WERI-Rb-1 (cell line): ENCODE results near the gene ATP6V0C.
"Not testable (repeated sequence)": the region's sequence is repeated elsewhere in the genome, so short reads cannot be mapped to it uniquely, and the experiment has no call there.

ENCODE experiments used
- DNase-seq: peaks from one replicate; pipeline ENCODE4 v3.0.0-alpha.2; 2020
- H3K27ac ChIP-seq: fragments of 250-450 bp; sonication (Bioruptor Pico); 2 replicates; pipeline ENCODE4 v1.5.1; 2020; ENCODE audit warnings: mild to moderate bottlenecking, moderate library complexity
- H3K27me3 ChIP-seq: fragments of 250-450 bp; sonication (Bioruptor Pico); 2 replicates; pipeline ENCODE4 v1.5.1; 2021; ENCODE audit warnings: mild to moderate bottlenecking, low read depth, moderate library complexity; ENCODE audit not compliant: insufficient read depth, severe bottlenecking
- H3K36me3 ChIP-seq: fragments of 250-450 bp; sonication (Bioruptor Pico); 2 replicates; pipeline ENCODE4 v1.5.1; 2020; ENCODE audit warnings: mild to moderate bottlenecking, moderate library complexity
- H3K4me3 ChIP-seq: 2 replicates; pipeline ENCODE4 v1.5.1; 2011; ENCODE audit warnings: low read depth, mild to moderate bottlenecking, control low read depth, low read length
- H3K9me3 ChIP-seq: fragments of 250-450 bp; sonication (Bioruptor Pico); 2 replicates; pipeline ENCODE4 v1.5.1; 2021; ENCODE audit warnings: mild to moderate bottlenecking, moderate library complexity; ENCODE audit not compliant: severe bottlenecking
- CTCF ChIP-seq: IDR thresholded peaks from 2 replicates; pipeline ENCODE4 v1.5.1; 2011; ENCODE audit warnings: low read depth, mild to moderate bottlenecking, control low read depth, inconsistent platforms, low read length

ATP6V0C gene

GRCh38 chr16:2539845-2540458, 26.2 kb downstream of the ATP6V0C start:
- not testable (repeated sequence) for H3K27me3 ChIP-seq, H3K27ac ChIP-seq, H3K4me3 ChIP-seq, H3K9me3 ChIP-seq, H3K36me3 ChIP-seq
- peak; percentile 52 for DNase-seq
- peak; percentile 42 for TF ChIP-seq CTCF

- not testable (repeated sequence) for H3K27me3 ChIP-seq
Observed at GRCh38 chr16:2540912-2541311, 27.2 kb downstream of the ATP6V0C start.

GRCh38 chr16:2541409-2541808, 27.7 kb downstream of the ATP6V0C start:
- not testable (repeated sequence) for H3K36me3 ChIP-seq, H3K27ac ChIP-seq, H3K4me3 ChIP-seq, H3K27me3 ChIP-seq, DNase-seq, H3K9me3 ChIP-seq

More at GRCh38 chr16:2540912-2541311, 27.2 kb downstream of the ATP6V0C start:
- not testable (repeated sequence) for DNase-seq, H3K27ac ChIP-seq, H3K36me3 ChIP-seq, H3K9me3 ChIP-seq, H3K4me3 ChIP-seq

GRCh38 chr16:2543771-2544170, 30.0 kb downstream of the ATP6V0C start:
- DNase-seq, H3K27ac ChIP-seq, H3K9me3 ChIP-seq, H3K4me3 ChIP-seq, H3K36me3 ChIP-seq, H3K27me3 ChIP-seq: not testable (repeated sequence)

- not testable (repeated sequence) for DNase-seq, H3K4me3 ChIP-seq, H3K27me3 ChIP-seq, H3K36me3 ChIP-seq, H3K27ac ChIP-seq, H3K9me3 ChIP-seq
Observed at GRCh38 chr16:2550283-2550878, 36.6 kb downstream of the ATP6V0C start.

GRCh38 chr16:2551420-2551889, 37.7 kb downstream of the ATP6V0C start:
- not testable (repeated sequence) for H3K36me3 ChIP-seq, H3K4me3 ChIP-seq, H3K27ac ChIP-seq, H3K9me3 ChIP-seq, DNase-seq, H3K27me3 ChIP-seq
- peak; percentile 6; the same call in 1 of the 2 replicates for TF ChIP-seq CTCF

GRCh38 chr16:2554709-2555425, 41.1 kb downstream of the ATP6V0C start:
- H3K36me3 ChIP-seq, H3K27me3 ChIP-seq, H3K27ac ChIP-seq, DNase-seq, H3K4me3 ChIP-seq, H3K9me3 ChIP-seq: not testable (repeated sequence)

GRCh38 chr16:2557150-2557549, 43.4 kb downstream of the ATP6V0C start:
- not testable (repeated sequence) for H3K27me3 ChIP-seq, H3K36me3 ChIP-seq, DNase-seq, H3K27ac ChIP-seq, H3K4me3 ChIP-seq, H3K9me3 ChIP-seq

- not testable (repeated sequence) for H3K27ac ChIP-seq, H3K27me3 ChIP-seq, H3K9me3 ChIP-seq, H3K36me3 ChIP-seq, DNase-seq, H3K4me3 ChIP-seq
Observed at GRCh38 chr16:2560131-2560797, 46.5 kb downstream of the ATP6V0C start.
